Cerebellar nuclear complex (tissue), 1 donor: ENCODE measurements around the gene SLC44A1.

Source experiments
- DNase-seq, 2 experiments: peaks; one replicate each; lab custom pipeline; 2025; lab: John Stamatoyannopoulos, UW

Gene SLC44A1

DNA sequence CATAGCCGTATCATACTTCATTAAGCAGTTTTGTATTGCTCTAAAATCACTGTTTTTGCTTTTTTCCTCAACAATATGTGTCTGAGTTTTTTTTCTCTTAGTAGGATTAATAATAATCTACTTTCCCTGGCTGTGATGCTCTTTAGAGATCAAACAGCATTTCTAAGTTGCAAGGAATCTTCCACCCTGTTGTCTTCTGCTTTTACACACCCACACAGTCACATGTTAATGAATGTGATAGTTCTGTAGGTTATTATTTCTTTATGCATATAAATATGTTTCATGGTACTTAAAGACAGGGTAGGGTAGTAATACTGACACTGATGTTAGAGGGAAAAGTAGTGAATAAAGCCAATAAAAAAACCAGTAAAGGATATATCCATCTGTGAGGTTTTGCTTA lies 29.3 kb downstream of the SLC44A1 start:
- DNase-seq = no peak

DNA sequence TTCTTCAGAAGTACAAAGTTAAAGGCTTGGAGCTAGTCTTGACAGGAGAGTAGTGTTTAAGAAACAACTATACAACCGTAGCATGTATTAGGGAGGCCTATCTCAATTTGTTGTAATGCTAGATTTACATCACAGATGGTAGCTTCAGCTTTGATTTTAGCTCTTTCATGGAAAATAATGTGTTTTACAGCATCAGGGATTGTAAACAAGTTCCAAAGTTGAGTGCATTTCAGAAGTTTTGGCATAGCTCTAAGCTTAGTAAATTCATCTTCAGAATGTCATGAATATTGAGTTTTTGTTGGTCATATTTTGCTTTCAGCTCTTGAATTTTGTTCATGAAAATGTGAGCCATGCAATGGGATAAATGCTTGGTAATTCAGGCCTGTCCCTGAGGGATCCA lies 30.7 kb downstream of the SLC44A1 start:
- DNase-seq = no peak

DNA sequence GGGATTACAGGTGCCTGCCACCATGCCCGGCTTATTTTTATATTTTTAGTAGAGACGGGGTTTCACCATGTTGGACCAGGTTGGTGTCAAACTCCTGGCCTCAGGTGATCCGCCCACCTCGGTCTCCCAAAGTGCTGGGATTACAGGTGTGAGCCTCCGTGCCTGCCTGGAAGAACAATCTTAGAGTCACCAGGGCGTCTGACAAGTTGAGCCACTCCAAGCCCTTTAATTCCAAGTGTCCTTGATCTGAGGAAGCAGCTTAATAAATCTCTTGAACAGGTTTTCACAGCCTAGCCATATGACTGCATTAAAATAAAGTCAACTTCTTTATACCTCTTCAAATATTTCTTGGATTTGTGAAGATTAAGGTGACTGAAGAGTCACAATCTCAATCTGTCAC lies 31.5 kb downstream of the SLC44A1 start:
- no peak for DNase-seq

DNA sequence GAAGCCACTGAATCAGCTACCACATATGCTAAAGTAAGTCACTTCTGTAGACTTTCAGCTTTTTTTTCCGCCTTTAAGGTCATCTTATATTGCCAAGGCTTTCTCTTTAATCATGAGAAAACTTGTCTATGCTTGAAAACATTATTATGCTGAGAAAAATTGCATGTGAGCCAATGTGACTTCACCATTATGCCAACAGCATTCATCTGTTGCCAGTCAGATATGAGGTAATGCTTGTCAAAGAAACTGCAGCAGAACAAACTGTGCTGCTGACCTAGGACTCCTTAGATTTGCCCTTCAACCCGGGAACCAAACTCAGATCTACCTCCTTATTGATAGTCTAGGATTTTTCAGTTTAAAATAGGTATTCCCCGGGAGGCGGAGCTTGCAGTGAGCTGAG lies 34.3 kb downstream of the SLC44A1 start:
- DNase-seq = no peak

GRCh38 chr9:105280691-105281090 lies 36.2 kb downstream of the SLC44A1 start:
- DNase-seq = no peak

DNA sequence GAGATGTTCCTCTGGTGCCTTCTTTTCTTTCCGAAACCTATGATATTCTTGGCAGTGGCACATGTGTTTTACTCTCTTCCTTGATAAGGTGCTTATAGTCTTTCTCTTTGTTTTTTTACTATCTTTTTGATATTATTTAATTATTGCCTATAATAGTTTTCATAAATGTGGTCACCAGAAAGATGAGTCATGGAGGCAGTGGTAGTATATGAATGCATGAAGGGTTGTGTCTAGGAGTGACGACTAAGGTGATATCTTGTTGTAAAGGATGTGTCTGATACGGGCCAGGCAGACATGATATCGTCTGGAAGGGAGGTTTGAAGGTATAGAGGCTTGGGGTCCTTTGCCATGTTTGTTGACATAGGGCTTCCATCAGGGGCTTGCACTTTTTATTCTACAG lies 36.8 kb downstream of the SLC44A1 start:
- no peak for DNase-seq

DNA sequence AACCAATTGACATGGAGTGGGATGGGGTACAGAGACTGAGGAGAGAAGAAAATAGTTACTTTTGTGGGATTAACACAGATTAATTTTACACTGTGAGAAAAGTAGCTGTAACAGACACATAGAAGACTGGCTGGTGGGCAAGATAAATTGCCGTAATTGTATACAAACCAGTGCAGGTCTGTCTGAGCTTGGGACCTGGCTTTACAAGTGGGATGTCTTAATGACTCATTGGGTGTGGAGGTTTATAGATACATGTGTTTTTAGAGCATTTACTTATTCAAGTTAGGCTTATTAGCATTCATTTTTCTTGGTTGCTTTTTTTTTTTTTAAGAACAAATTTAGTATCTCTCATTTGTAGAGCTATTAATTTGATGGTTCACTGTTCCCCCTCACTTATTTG lies 37.5 kb downstream of the SLC44A1 start:
- DNase-seq = no peak

DNA sequence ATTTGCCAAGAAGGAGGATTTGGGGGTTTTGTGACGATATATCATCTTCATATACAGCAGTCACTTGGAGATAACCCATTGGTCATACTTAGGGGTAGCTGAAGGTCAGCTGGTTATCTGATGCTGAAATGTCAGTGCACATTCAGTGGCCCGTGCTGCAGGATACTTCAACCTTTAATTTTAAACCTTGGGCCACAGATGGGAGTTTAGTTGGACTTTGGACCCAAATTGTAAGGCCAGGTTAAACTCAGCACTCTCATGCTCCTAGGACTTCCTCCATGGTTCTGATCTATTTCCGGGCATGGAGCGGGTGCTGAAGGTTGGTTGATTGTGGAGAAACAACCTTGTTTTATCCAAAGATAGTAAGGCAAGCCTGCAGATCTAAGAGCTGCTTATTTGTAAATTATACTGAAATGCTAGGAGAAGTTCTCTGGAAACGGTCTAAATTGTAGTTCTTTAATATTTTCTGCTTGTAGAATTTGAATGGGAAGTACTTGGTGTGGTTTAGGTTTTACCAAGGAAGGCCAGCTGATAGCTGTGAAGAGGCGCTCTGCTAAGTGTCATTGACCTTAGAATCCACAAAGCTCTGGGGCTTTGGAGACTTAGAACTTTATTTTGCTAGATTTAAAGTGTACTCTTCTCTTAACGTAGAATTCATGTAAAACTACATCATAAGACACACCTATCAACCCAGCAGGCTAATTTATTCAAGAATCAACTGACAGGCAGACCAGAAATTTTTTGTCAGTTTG lies 38.6 kb downstream of the SLC44A1 start:
- DNase-seq = no peak

DNA sequence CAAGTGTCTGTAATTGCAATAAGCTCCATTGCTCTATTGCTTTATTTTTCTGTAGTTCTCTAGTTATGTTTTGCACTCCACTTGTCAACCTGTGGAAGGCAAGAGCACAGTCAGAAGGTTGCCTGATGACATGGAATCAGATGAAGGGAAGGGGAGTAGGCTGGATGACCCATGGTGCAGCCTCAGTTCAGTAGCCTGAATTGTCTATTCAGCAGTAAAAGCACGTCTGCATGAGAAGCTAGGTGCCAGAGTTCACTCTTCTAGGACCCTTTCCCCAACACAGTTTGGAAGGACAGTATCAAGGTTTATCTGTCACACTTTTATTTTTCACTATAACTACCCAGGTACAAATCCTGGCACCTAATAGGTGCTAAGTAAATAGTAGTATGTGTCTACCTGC lies 39.3 kb downstream of the SLC44A1 start:
- no peak for DNase-seq

- DNase-seq = no peak
Observed at GRCh38 chr9:105284463-105284862, 40.0 kb downstream of the SLC44A1 start.

- DNase-seq = no peak
Observed at GRCh38 chr9:105286098-105286497, 41.6 kb downstream of the SLC44A1 start.

- DNase-seq = no peak
Observed at GRCh38 chr9:105289305-105289704, 44.9 kb downstream of the SLC44A1 start.

DNA sequence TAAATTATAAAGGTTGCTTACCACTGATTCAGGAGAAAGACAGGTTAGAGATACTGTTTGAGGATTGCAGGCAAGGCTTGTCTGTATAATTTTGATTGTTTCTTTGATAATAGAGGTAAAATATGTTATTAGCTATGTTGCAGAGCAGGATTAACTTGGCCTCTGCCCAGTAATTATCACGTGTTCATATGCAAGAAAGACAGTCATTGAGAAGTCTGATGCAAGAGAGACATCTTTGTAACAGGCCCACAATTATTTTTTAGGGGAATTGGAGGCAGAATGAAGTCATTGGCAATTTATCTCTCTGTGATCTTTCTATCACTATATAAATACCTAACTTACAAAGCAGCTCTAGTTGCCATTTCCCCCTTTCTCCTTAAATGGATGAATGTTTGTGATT lies 46.0 kb downstream of the SLC44A1 start:
- no peak for DNase-seq

- no peak for DNase-seq
Observed at GRCh38 chr9:105290954-105291353, 46.5 kb downstream of the SLC44A1 start.

DNA sequence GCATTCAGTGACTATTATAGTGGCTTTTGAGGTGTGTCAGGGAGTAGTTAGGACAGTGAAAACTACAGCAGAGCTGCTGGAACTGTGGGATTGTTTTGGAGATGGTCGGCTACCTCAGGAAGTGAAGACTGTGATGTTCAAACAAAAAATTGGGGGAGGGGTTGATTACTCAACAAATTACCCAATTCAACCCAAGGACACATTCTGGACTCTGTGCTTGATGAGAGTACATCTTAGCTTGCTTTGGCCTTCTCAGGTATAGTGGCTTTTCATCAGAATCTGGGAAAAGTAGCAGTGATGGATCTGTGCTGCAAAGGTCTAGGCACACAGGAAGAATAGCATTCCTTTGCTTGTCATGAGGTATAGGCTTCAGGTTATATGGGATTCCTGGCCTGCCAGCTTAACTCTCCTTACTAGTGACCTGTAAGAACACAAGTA lies 47.0 kb downstream of the SLC44A1 start:
- no peak for DNase-seq

GRCh38 chr9:105291938-105292337 lies 47.5 kb downstream of the SLC44A1 start:
- no peak for DNase-seq

- no peak for DNase-seq
Observed at GRCh38 chr9:105293408-105293807, 49.0 kb downstream of the SLC44A1 start.

DNA sequence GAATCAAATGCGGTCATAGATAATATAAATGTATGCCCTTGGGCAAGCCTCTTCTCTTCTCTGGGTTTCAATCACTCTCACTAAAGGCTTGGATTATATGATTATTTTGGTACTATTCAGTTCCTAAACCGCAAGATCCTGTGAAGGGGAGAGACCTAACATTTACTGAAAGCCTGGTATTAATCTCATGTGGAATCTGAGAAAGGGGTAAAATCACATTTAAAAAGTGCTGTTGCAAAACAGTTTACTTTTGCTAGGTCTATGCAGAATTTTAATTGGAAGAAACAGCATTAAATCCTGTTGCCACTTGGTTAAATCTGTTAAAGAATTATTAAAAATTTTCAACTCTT lies 50.7 kb downstream of the SLC44A1 start:
- DNase-seq = no peak

- DNase-seq = no peak
Observed at GRCh38 chr9:105295986-105296385, 51.5 kb downstream of the SLC44A1 start.

DNA sequence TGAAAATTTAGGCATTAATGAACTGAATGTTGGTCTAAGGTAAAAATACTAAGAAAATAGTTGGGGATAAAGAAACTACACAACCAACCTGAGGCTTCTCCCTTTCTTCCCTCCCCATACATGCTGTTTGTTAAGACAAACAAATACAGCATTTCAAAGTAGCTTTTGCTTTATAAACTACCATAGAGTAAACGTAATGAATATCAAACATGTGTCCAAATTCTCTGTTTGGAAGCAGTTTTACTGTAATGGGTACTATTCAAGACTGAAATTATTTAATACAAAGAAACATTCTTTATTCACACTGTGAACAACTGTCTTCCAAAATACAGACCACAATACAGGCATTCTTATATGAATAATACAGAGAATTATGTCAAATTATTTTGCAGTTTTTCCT lies 52.0 kb downstream of the SLC44A1 start:
- no peak for DNase-seq

DNA sequence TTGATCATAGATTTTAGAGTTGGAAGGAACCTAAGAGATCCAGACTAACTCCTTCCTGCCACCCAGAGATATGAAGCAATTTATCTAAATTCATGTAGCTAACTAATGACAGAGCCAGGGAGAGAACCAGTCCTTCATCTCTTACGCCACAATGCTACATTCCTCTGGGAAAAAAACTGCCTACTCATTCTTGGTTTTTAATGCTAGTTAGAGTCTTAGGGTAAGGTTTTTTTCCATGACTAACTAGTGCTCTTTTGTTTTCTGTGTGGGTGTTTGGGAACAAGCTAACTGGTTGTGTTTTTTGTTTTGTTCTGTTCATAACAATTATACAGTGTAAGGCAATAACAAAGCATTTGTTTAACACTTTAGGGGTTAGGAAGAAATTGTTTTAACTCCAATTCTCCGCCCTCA lies 52.4 kb downstream of the SLC44A1 start:
- DNase-seq = no peak

- no peak for DNase-seq
Observed at GRCh38 chr9:105297442-105298075, 53.1 kb downstream of the SLC44A1 start.

DNA sequence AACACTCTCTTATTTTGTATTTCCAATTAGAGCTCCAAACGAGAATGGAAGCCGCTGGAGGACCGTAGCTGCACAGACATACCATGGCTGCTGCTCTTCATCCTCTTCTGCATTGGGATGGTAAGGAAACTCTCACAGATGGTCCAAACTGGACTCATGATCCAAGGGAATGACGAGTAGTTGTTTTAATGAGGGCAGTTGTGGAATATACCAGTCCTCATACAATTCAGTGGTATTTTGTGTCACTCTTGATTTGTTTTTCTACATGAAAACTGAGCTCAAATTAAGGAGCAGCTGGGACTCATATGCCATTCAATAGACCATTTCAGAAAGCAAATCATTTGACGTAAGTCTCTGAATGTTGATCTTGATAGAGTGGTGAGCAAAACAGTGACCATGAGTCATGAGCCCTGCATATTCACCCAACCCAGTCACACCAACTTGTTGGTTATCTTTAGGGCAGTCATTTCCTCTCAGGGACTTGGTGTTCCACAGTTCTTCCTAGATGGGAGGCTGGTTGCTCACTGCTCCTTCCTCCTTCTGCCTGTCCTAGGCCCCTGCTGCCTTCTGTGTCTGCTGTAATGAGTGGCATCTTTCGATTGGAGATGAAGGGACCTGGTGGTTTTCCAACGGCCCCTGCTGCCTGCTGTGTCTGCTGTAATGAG lies 54.9 kb downstream of the SLC44A1 start:
- DNase-seq = no peak
